Effector memory CD8-positive, alpha-beta T cell (primary cell): ENCODE measurements around the gene STX18.
"Not testable (repeated sequence)": the region's sequence is repeated elsewhere in the genome, so short reads cannot be mapped to it uniquely, and the experiment has no call there.

Source experiments
- ATAC-seq: fragments of 150-1000 bp; cut with Tn5 transposase; replicated peaks from 2 replicates; pipeline ENCODE4 v1.10.0; 2021; ENCODE audit warnings: mild to moderate bottlenecking, moderate library complexity
- DNase-seq, 3 experiments: peaks; one replicate each; pipeline ENCODE4 v3.0.0; 2021
- H3K27ac Mint-ChIP-seq, 2 donors: one replicate each; pipeline ENCODE4 v1.8.0; 2022; ENCODE audit warnings: mild to moderate bottlenecking in 2 of 2, mixed read lengths in 2 of 2, moderate library complexity in 2 of 2
- H3K27me3 Mint-ChIP-seq, 2 donors: one replicate each; pipeline ENCODE4 v1.8.0; 2022; ENCODE audit warnings: mixed read lengths in 2 of 2
- H3K36me3 Mint-ChIP-seq: one replicate; pipeline ENCODE4 v1.8.0; 2022; ENCODE audit warnings: mild to moderate bottlenecking, moderate library complexity, mixed read lengths; ENCODE audit not compliant: insufficient read depth
- H3K4me1 Mint-ChIP-seq, 2 donors: one replicate each; pipeline ENCODE4 v1.8.0; 2022; ENCODE audit warnings: low read depth in 2 of 2, mixed read lengths in 2 of 2
- H3K4me3 Mint-ChIP-seq, 2 donors: one replicate each; pipeline ENCODE4 v1.8.0; 2022; ENCODE audit warnings: mild to moderate bottlenecking in 2 of 2, mixed read lengths in 2 of 2, moderate library complexity in 2 of 2
- H3K9me3 Mint-ChIP-seq, 2 donors: one replicate each; pipeline ENCODE4 v1.8.0; 2022; ENCODE audit warnings: mixed read lengths in 2 of 2

Gene STX18

DNA sequence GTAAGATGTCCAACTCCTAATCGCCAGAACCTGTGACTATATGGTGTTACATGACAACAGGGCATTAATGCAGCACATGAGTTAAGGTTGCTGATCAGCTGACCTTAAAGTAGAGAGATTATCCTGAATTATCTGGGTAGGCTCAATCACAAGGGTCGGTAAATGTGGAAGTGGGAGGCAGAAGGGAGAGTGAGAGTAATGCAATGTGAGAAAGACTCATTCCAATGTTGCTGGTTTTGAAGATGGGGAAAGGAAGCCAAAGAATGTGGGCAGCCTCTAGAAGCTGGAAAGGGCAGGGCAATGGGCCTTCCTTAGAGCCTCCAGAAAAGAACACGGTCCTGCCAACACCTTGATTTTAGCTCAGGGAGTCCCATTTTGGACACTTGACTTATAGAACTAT, 67.4 kb downstream of the STX18 start:
- Mint-ChIP-seq H3K9me3 (no peaks in the 10 kb centered on the region), H3K27ac (peak overlapping the region; percentile 2 to 73), H3K4me3 (no peak overlapping the region), H3K36me3 (no peaks in the 10 kb centered on the region), H3K27me3 (no peaks in the 10 kb centered on the region), H3K4me1 (peaks cover 6 to 12% of the 10 kb centered on the region in 2 donors)
- no peak for ATAC-seq
- DNase-seq = no peak

DNA sequence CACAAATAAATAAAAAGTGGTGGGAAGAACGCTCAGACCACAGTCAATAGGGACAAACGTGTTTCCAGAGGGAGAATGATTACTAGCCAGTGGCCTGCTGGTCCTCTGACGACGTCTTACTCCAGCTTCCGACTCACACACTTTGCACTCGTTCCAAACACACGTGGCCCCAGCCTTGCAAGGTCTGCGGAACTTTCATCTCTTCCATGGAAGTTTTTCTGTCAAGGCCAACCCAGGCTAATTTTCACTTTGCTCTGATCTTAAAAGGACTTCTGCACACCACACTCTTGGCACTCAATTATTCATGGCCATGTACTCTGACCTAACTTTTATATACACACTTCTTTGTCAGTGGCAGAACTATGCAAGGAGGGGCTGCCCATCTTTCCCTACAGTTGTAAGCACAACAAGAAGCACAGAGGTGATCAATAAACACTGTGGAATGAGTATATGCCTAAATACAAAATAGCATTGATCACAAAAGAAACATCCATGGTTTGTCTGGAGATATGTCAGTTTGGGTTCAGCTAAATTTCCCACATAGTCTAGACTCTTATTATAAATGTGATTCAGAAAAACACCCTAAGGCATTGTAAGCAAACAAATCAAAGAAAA, 69.4 kb downstream of the STX18 start:
- DNase-seq (no peak), ATAC-seq (no peak)
- H3K27me3 Mint-ChIP-seq = no peaks in the 10 kb centered on the region
- no peak overlapping the region for H3K4me3 Mint-ChIP-seq
- H3K9me3 Mint-ChIP-seq = no peaks in the 10 kb centered on the region
- H3K36me3 Mint-ChIP-seq = peaks cover 11% of the 10 kb centered on the region
- peaks cover 5 to 9% of the 10 kb centered on the region in 2 donors for H3K4me1 Mint-ChIP-seq
- no peak overlapping the region for H3K27ac Mint-ChIP-seq

GRCh38 chr4:4471195-4471594, 70.7 kb downstream of the STX18 start:
- H3K36me3 Mint-ChIP-seq = peaks cover 11% of the 10 kb centered on the region
- H3K4me3 Mint-ChIP-seq = no peak overlapping the region
- no peaks in the 10 kb centered on the region for H3K9me3 Mint-ChIP-seq
- ATAC-seq (no peak), DNase-seq (no peak)
- no peak overlapping the region for H3K27ac Mint-ChIP-seq
- H3K27me3 Mint-ChIP-seq = no peaks in the 10 kb centered on the region
- peaks cover 7 to 11% of the 10 kb centered on the region in 2 donors for H3K4me1 Mint-ChIP-seq

DNA sequence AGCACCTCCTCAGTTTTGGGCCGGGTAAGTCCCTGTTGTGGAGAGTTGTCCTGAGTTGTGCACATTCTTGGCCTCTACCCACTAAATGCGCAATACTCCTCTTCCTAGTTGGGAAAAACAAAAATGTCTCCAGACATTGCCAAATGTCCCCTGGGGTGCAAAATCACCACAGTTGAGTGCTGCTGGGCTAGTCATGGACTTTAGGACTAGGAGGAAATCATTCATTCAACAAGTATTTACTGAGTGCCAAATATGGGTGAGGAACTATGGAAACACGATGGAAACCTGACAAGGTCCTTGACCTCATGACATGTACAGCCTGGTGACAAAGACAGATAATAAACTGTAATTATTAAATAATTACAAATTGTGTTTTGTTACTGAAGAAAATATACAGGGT, 71.6 kb downstream of the STX18 start:
- no peak for DNase-seq

DNA sequence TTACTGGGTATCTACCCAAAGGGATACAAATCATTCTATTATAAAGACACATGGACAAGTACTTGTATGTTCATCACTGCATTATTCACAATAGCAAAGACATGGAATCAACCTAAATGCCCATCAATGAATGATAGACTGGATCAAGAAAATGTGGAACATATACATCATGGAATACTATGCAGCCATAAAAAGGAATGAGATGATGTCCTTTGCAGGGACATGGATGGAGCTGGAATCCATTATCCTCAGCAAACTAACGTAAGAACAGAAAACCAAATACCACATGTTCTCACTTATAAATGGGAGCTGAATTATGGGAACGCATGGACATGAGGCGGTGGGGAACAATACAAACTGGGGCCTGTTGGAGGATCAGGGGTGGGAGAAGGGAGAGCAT, 76.6 kb downstream of the STX18 start:
- DNase-seq, H3K4me3 Mint-ChIP-seq, H3K27me3 Mint-ChIP-seq, ATAC-seq, H3K27ac Mint-ChIP-seq, H3K9me3 Mint-ChIP-seq: not testable (repeated sequence)
- Mint-ChIP-seq H3K4me1 (peaks cover 29 to 30% of the 10 kb centered on the region in 2 donors), H3K36me3 (peaks cover 16% of the 10 kb centered on the region)

More for the DNA sequence above, 71.6 kb downstream of the STX18 start:
- Mint-ChIP-seq H3K9me3 (no peaks in the 10 kb centered on the region), H3K27ac (no peak overlapping the region), H3K36me3 (peaks cover 11% of the 10 kb centered on the region), H3K4me3 (no peak overlapping the region), H3K4me1 (peaks cover 9 to 14% of the 10 kb centered on the region in 2 donors), H3K27me3 (no peaks in the 10 kb centered on the region)
- ATAC-seq = no peak

DNA sequence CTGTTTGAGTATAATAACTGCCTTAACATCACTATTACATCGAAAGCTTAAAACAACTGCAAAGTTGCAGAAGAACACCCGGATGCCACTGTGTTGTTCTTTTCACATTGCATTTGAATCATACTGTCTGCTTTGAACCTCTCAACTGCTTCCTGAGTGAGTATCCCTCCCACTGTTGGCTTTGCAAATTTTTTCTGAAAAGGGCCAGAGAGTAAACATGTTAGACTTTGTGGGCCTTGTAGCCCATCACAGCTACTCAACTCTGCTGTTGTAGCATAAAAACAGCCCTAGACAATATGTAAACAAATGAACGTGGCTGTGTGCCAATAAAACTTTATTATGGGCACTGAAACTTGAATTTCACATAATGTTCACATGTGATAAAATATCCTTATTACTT, 78.9 kb downstream of the STX18 start:
- no peak for DNase-seq
- H3K4me1 Mint-ChIP-seq = peaks cover 27 to 30% of the 10 kb centered on the region in 2 donors
- ATAC-seq = no peak
- H3K27ac Mint-ChIP-seq = peak overlapping the region; percentile 77 to 83
- no peaks in the 10 kb centered on the region for H3K27me3 Mint-ChIP-seq
- peak overlapping the region in 1 of 2 donors; percentile 39 for H3K4me3 Mint-ChIP-seq
- no peaks in the 10 kb centered on the region for H3K9me3 Mint-ChIP-seq
- peaks cover 9% of the 10 kb centered on the region for H3K36me3 Mint-ChIP-seq

DNA sequence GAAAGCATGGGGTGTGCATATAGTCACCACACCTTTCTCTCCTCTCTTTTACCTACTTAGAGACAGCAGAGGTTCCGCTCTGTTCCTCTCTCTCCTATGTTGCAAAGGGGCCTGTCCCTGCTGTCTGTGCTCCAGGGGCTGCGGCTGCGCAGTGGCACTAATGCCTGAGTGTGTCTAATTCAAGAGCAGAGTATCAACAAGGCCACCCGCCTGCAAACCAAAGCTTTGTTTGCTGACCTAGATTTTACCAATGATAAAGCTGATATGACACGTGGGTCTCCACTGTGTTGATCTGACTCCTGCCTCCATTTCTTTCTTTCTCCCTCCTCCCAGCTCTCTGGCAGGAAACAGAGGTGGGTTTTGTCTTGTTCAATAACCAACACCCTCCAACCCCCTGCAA, 80.0 kb downstream of the STX18 start:
- no peaks in the 10 kb centered on the region for H3K9me3 Mint-ChIP-seq
- H3K4me3 Mint-ChIP-seq = peak overlapping the region; percentile 54 to 56
- H3K36me3 Mint-ChIP-seq = peaks cover 5% of the 10 kb centered on the region
- no peaks in the 10 kb centered on the region for H3K27me3 Mint-ChIP-seq
- DNase-seq (peak; percentile 20 to 64 (median 63)), ATAC-seq (peak; percentile 98)
- H3K27ac Mint-ChIP-seq = peak overlapping the region; percentile 77 to 83
- H3K4me1 Mint-ChIP-seq = peaks cover 23 to 26% of the 10 kb centered on the region in 2 donors

- H3K4me1 Mint-ChIP-seq = peaks cover 23 to 24% of the 10 kb centered on the region in 2 donors
- peaks cover 5% of the 10 kb centered on the region for H3K36me3 Mint-ChIP-seq
- no peak for ATAC-seq
- no peaks in the 10 kb centered on the region for H3K27me3 Mint-ChIP-seq
- DNase-seq = no peak
- H3K4me3 Mint-ChIP-seq = peak overlapping the region; percentile 54 to 56
- H3K9me3 Mint-ChIP-seq = no peaks in the 10 kb centered on the region
- peak overlapping the region; percentile 77 to 83 for H3K27ac Mint-ChIP-seq
Observed at GRCh38 chr4:4461178-4461577, 80.7 kb downstream of the STX18 start.

DNA sequence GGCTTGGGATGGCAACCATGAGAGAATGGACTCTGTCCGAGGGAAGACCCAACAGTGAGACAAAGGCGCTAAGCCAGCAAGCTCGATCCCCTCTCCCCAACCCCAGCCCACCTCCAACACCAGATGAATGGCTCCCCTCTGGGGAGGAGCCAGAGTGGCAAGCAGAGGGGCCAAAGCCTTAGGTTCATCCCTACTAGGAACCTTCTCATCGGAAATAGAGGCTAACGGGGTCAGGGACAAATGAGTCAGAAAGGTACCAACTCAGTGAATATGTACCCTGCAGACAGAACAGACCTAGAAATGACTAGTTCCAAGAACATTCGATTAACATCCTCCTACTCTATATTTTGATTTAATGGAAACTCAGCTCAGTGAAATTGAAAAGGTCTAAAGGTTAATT, 81.1 kb downstream of the STX18 start:
- Mint-ChIP-seq H3K36me3 (peaks cover 5% of the 10 kb centered on the region), H3K27ac (peak overlapping the region; percentile 77 to 83)

DNA sequence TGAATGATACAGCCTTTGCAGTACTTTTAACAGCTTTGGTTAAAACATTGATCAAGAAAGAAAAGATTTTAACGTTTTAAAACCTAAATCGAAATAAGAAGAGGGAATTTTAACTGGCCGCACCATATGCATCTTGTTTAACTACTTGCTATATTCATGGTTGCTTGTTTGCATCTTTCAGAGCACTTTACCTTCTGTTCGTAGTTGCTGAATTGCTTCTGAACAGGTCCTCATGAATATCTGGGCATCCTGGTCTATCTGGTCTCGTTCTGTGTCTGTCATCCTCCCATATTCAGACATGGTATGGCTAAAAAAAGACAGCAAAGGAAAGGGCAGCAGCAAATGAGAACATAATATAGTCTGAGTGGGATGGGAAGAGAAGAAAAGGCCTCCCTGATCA, 82.7 kb downstream of the STX18 start:
- Mint-ChIP-seq H3K9me3 (no peaks in the 10 kb centered on the region), H3K27me3 (no peaks in the 10 kb centered on the region), H3K4me1 (peaks cover 11 to 17% of the 10 kb centered on the region in 2 donors), H3K4me3 (no peak overlapping the region), H3K27ac (peak overlapping the region; percentile 8 to 83), H3K36me3 (peaks cover 1% of the 10 kb centered on the region)
- ATAC-seq (no peak), DNase-seq (no peak)

More for the DNA sequence above, 81.1 kb downstream of the STX18 start:
- Mint-ChIP-seq H3K4me1 (peaks cover 22 to 23% of the 10 kb centered on the region in 2 donors), H3K4me3 (no peak overlapping the region), H3K27me3 (no peaks in the 10 kb centered on the region), H3K9me3 (no peaks in the 10 kb centered on the region)
- DNase-seq (no peak), ATAC-seq (no peak)

- Mint-ChIP-seq H3K4me1 (peaks cover 11 to 17% of the 10 kb centered on the region in 2 donors), H3K27me3 (no peaks in the 10 kb centered on the region)
Observed at GRCh38 chr4:4457803-4458553, 83.9 kb downstream of the STX18 start.

DNA sequence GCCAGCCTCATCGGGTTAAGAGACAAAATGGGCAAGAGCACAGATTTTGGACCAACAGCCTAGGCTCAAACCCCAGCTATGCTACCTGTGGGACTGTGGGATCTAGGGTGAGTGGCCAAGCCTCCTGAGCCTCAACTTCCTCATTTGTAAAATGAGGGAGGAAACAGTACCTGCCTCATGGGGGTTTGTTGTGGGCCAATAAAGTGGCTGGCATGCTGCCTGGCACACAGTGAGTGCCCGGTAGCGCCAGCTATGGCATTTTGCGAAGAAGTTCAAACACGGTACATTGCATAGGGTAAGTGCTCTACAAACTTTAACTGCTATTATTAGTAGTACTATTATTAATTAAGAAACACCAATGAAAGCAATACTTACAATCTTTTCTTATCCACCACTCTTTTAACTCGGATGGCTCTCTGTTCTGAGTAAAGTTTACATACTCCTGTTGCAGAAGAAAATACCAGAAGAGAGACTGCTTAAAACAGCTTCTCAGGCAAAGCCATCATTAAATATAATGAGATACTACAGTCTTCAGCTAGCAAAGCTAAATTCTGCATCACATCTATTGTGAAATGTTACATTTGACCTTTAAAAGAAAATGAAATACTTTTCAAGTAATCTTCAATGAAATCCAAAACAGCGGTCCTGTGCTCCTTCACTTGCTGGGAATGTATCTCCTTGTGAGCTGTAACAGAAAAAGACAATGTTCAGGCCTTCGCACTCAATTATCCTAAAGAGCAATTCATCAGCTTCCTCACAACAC, 84.9 kb downstream of the STX18 start:
- H3K4me1 Mint-ChIP-seq = peaks cover 7% of the 10 kb centered on the region in 2 donors
- H3K9me3 Mint-ChIP-seq = no peaks in the 10 kb centered on the region
- H3K27ac Mint-ChIP-seq = no peak overlapping the region
- H3K4me3 Mint-ChIP-seq = no peak overlapping the region
- ATAC-seq = no peak
- H3K36me3 Mint-ChIP-seq = peaks cover 4% of the 10 kb centered on the region
- H3K27me3 Mint-ChIP-seq = no peaks in the 10 kb centered on the region
- DNase-seq = no peak

More at GRCh38 chr4:4457803-4458553, 83.9 kb downstream of the STX18 start:
- DNase-seq (no peak), ATAC-seq (no peak)
- Mint-ChIP-seq H3K36me3 (peaks cover 4% of the 10 kb centered on the region), H3K27ac (no peak overlapping the region), H3K9me3 (no peaks in the 10 kb centered on the region), H3K4me3 (no peak overlapping the region)

- no peak overlapping the region for H3K27ac Mint-ChIP-seq
- DNase-seq = no peak
- no peaks in the 10 kb centered on the region for H3K27me3 Mint-ChIP-seq
- H3K4me3 Mint-ChIP-seq = no peak overlapping the region
- peaks cover under 1 to 2% of the 10 kb centered on the region in 2 donors for H3K4me1 Mint-ChIP-seq
- ATAC-seq = no peak
- H3K36me3 Mint-ChIP-seq = peaks cover 4% of the 10 kb centered on the region
- H3K9me3 Mint-ChIP-seq = no peaks in the 10 kb centered on the region
Observed at GRCh38 chr4:4456351-4456750, 85.5 kb downstream of the STX18 start.
